ENCODE results near the gene TCP11L1.

TCP11L1 gene

GRCh38 chr11:33015621-33016551 lies 23.5 kb upstream of the TCP11L1 start, which contains the start of gene DEPDC7:
TSS of gene DEPDC7 (plus strand) at chr11:33015878. CDS start at chr11:33015956, 78 bp downstream.
- peak within 1 kb of the TSS; percentile 54 for H3K4me3 ChIP-seq (ENCODE audit: low read length)
- H3K9ac ChIP-seq (ENCODE audit: low read depth, low read length), result peak within 1 kb of the TSS; percentile 29; the same call in 1 of the 2 replicates
- no peak within 1 kb of the TSS for H3K27ac ChIP-seq (ENCODE audit: low read depth, low read length)
- H3K9me3 ChIP-seq (ENCODE audit: insufficient read depth, low read depth, low read length), result no peaks in the 10 kb centered on the region
- peaks cover 26% of the 10 kb centered on the region for H3K27me3 ChIP-seq (ENCODE audit: insufficient read depth, low read length)
- peaks cover 12% of the 10 kb centered on the region for H3K4me1 ChIP-seq (ENCODE audit: insufficient read depth, low read length)
- no peaks in the 10 kb centered on the region for H3K36me3 ChIP-seq (ENCODE audit: insufficient read depth, low read length)
- WGBS, result 4% methylated on average over 88 of the region's 89 CpGs

GRCh38 chr11:33016654-33017053 lies 22.7 kb upstream of the TCP11L1 start:
- Histone ChIP-seq H3K9ac (ENCODE audit: low read depth, low read length) (no peak overlapping the region), H3K27me3 (ENCODE audit: insufficient read depth, low read length) (peaks cover 26% of the 10 kb centered on the region), H3K27ac (ENCODE audit: low read depth, low read length) (no peak overlapping the region), H3K36me3 (ENCODE audit: insufficient read depth, low read length) (no peaks in the 10 kb centered on the region), H3K4me1 (ENCODE audit: insufficient read depth, low read length) (peaks cover 12% of the 10 kb centered on the region), H3K9me3 (ENCODE audit: insufficient read depth, low read depth, low read length) (no peaks in the 10 kb centered on the region), H3K4me3 (ENCODE audit: low read length) (peak overlapping the region; percentile 54)
- 26% methylated on average over 4 of the region's 4 CpGs for WGBS

- Histone ChIP-seq H3K36me3 (ENCODE audit: insufficient read depth, low read length) (no peaks in the 10 kb centered on the region), H3K27ac (ENCODE audit: low read depth, low read length) (no peak overlapping the region), H3K9ac (ENCODE audit: low read depth, low read length) (no peak overlapping the region), H3K4me3 (ENCODE audit: low read length) (no peak overlapping the region), H3K4me1 (ENCODE audit: insufficient read depth, low read length) (peaks cover 12% of the 10 kb centered on the region), H3K9me3 (ENCODE audit: insufficient read depth, low read depth, low read length) (no peaks in the 10 kb centered on the region), H3K27me3 (ENCODE audit: insufficient read depth, low read length) (peaks cover 26% of the 10 kb centered on the region)
- WGBS, result 59% methylated on average over 9 of the region's 9 CpGs
These were observed 21.9 kb upstream of the TCP11L1 start for GRCh38 chr11:33017478-33017877.

- Histone ChIP-seq H3K27me3 (ENCODE audit: insufficient read depth, low read length) (peaks cover 26% of the 10 kb centered on the region), H3K4me3 (ENCODE audit: low read length) (no peak overlapping the region), H3K36me3 (ENCODE audit: insufficient read depth, low read length) (no peaks in the 10 kb centered on the region), H3K9me3 (ENCODE audit: insufficient read depth, low read depth, low read length) (no peaks in the 10 kb centered on the region), H3K4me1 (ENCODE audit: insufficient read depth, low read length) (peaks cover 12% of the 10 kb centered on the region), H3K27ac (ENCODE audit: low read depth, low read length) (no peak overlapping the region), H3K9ac (ENCODE audit: low read depth, low read length) (no peak overlapping the region)
- 100% methylated on average over 1 of the region's 3 CpGs for WGBS
These were observed 21.4 kb upstream of the TCP11L1 start for GRCh38 chr11:33017965-33018364.

DNA sequence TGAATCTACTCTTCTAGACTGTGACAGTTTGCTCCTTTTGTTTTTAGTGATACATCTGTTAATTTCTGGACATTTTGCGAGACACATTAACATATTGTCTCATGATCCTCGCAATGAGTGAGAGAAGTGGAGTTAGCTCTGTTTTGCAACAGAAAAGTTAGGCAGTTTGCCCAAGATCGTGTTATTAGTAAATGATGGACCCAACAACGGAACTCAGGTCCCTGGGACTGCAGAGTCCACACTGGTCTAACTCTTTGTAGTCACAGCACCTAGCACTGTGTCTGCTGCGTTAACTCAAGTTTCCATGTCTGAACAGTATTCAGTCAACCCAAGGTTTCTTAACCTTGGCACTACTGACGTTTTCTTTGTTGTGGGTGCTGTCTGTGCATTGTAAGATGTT lies 20.5 kb upstream of the TCP11L1 start:
- Histone ChIP-seq H3K36me3 (ENCODE audit: insufficient read depth, low read length) (no peaks in the 10 kb centered on the region), H3K4me3 (ENCODE audit: low read length) (no peak overlapping the region), H3K27me3 (ENCODE audit: insufficient read depth, low read length) (peaks cover 26% of the 10 kb centered on the region), H3K27ac (ENCODE audit: low read depth, low read length) (no peak overlapping the region), H3K9me3 (ENCODE audit: insufficient read depth, low read depth, low read length) (no peaks in the 10 kb centered on the region), H3K9ac (ENCODE audit: low read depth, low read length) (no peak overlapping the region), H3K4me1 (ENCODE audit: insufficient read depth, low read length) (peaks cover 12% of the 10 kb centered on the region)
- WGBS, result 89% methylated on average over 6 of the region's 6 CpGs

GRCh38 chr11:33021501-33021900 lies 17.9 kb upstream of the TCP11L1 start:
- peaks cover 12% of the 10 kb centered on the region for H3K4me1 ChIP-seq (ENCODE audit: insufficient read depth, low read length)
- H3K27ac ChIP-seq (ENCODE audit: low read depth, low read length), result no peak overlapping the region
- H3K9ac ChIP-seq (ENCODE audit: low read depth, low read length), result no peak overlapping the region
- H3K36me3 ChIP-seq (ENCODE audit: insufficient read depth, low read length), result no peaks in the 10 kb centered on the region
- WGBS, result 100% methylated on average over 1 of the region's 1 CpG
- peaks cover 17% of the 10 kb centered on the region for H3K27me3 ChIP-seq (ENCODE audit: insufficient read depth, low read length)
- H3K4me3 ChIP-seq (ENCODE audit: low read length), result no peak overlapping the region
- H3K9me3 ChIP-seq (ENCODE audit: insufficient read depth, low read depth, low read length), result no peaks in the 10 kb centered on the region

DNA sequence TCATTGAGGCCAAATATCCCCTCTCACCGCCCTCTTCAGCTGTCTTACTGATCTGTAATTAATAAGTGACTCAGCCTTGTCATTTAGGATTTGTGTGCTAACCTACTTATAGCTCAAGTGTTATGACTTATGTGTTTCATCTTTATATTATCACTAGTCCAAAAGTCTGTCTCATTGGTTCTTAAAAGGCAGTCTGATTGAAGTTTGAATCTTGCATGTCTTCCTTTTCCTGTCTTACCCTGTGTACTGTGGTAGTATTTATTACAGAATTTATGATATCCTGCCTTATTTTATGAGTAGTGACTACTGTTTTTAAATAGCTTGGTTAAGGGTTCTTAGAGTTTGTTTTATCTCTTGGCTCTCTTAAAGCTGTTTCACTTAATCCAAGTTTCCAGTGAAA lies 17.4 kb upstream of the TCP11L1 start:
- H3K27me3 ChIP-seq (ENCODE audit: insufficient read depth, low read length), result peaks cover 13% of the 10 kb centered on the region; the same call in 1 of the 2 replicates
- no peak overlapping the region for H3K27ac ChIP-seq (ENCODE audit: low read depth, low read length)
- no peak overlapping the region for H3K9ac ChIP-seq (ENCODE audit: low read depth, low read length)
- WGBS, result no CpG with 5 or more reads among the region's 1 CpG
- H3K4me3 ChIP-seq (ENCODE audit: low read length), result no peak overlapping the region
- no peaks in the 10 kb centered on the region for H3K9me3 ChIP-seq (ENCODE audit: insufficient read depth, low read depth, low read length)
- peaks cover 8% of the 10 kb centered on the region for H3K4me1 ChIP-seq (ENCODE audit: insufficient read depth, low read length)
- H3K36me3 ChIP-seq (ENCODE audit: insufficient read depth, low read length), result no peaks in the 10 kb centered on the region

DNA sequence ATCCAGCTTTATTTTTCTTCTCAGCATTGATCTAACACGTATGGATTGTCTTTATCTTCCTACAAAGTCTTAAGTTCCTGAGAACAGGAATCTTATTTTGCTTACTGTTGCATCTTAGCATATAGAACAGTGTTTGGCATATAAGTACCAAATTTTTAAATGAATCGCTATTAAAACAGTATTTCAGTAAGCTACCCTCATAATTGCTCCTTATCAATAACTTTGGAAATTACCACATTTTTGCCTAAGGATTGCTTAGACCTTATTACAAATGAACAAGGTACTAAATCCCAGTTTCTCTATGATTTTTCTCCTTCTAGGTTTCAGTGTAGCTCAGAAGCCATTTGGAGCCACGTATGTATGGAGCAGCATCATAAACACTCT lies 14.0 kb upstream of the TCP11L1 start:
- Histone ChIP-seq H3K27ac (ENCODE audit: low read depth, low read length) (no peak overlapping the region), H3K27me3 (ENCODE audit: insufficient read depth, low read length) (no peaks in the 10 kb centered on the region), H3K9me3 (ENCODE audit: insufficient read depth, low read depth, low read length) (no peaks in the 10 kb centered on the region), H3K4me3 (ENCODE audit: low read length) (no peak overlapping the region), H3K4me1 (ENCODE audit: insufficient read depth, low read length) (0 out of 2 replicates have a peak, but pooled peaks cover 3% of the 10 kb centered on the region), H3K9ac (ENCODE audit: low read depth, low read length) (no peak overlapping the region), H3K36me3 (ENCODE audit: insufficient read depth, low read length) (no peaks in the 10 kb centered on the region)
- 96% methylated on average over 3 of the region's 3 CpGs for WGBS

DNA sequence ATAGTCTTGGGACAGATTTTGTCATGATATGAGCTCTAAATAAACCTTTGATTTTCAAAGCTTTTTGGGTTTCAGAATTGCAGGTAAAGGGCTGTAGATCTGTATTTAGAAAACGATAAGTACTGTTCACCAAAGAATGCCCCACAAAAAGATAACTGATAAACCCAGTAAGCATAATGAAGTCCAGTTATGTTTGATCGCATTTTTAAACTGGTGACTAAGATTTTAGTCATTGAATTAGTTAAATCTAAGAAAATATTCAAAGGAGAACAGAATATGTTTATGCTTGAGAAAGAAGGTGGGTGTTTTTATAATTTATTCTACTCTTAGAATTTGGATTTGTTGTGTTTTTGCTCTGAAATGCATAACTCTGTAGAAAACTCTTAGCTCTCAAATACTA lies 12.1 kb upstream of the TCP11L1 start:
- Histone ChIP-seq H3K9ac (ENCODE audit: low read depth, low read length) (no peak overlapping the region), H3K27ac (ENCODE audit: low read depth, low read length) (no peak overlapping the region), H3K4me3 (ENCODE audit: low read length) (no peak overlapping the region), H3K9me3 (ENCODE audit: insufficient read depth, low read depth, low read length) (no peaks in the 10 kb centered on the region), H3K4me1 (ENCODE audit: insufficient read depth, low read length) (0 out of 2 replicates have a peak, but pooled peaks cover 3% of the 10 kb centered on the region), H3K36me3 (ENCODE audit: insufficient read depth, low read length) (no peaks in the 10 kb centered on the region), H3K27me3 (ENCODE audit: insufficient read depth, low read length) (no peaks in the 10 kb centered on the region)
- WGBS, result 100% methylated on average over 2 of the region's 2 CpGs

GRCh38 chr11:33027846-33028536 lies 11.4 kb upstream of the TCP11L1 start:
- WGBS, result 93% methylated on average over 3 of the region's 4 CpGs
- H3K27ac ChIP-seq (ENCODE audit: low read depth, low read length), result no peak overlapping the region

DNA sequence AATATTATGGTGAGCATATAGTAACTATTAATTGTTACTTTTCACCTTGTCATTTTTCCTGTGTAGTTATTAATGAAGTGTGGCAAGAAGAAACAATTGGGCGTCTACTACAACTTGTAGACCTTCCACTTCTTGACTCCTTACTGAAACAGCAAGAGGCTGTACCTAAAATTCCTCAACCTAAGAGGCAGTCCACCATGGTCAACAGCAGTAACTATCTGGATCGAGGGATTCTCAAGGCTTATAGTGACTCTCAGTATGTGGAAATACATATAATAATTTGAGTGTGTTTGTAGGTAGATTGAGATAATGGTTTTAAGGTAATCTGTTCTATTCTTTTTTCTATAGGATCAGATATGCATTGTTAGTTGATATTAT lies 10.8 kb upstream of the TCP11L1 start:
- no peak overlapping the region for H3K9ac ChIP-seq (ENCODE audit: low read depth, low read length)
- WGBS, result 92% methylated on average over 2 of the region's 2 CpGs
- H3K27ac ChIP-seq (ENCODE audit: low read depth, low read length), result no peak overlapping the region

More at GRCh38 chr11:33027846-33028536, 11.4 kb upstream of the TCP11L1 start:
- Histone ChIP-seq H3K36me3 (ENCODE audit: insufficient read depth, low read length) (no peaks in the 10 kb centered on the region), H3K27me3 (ENCODE audit: insufficient read depth, low read length) (no peaks in the 10 kb centered on the region), H3K4me1 (ENCODE audit: insufficient read depth, low read length) (0 out of 2 replicates have a peak, but pooled peaks cover 3% of the 10 kb centered on the region), H3K9me3 (ENCODE audit: insufficient read depth, low read depth, low read length) (no peaks in the 10 kb centered on the region), H3K4me3 (ENCODE audit: low read length) (no peak overlapping the region), H3K9ac (ENCODE audit: low read depth, low read length) (no peak overlapping the region)

More for the DNA sequence above, 10.8 kb upstream of the TCP11L1 start:
- Histone ChIP-seq H3K36me3 (ENCODE audit: insufficient read depth, low read length) (no peaks in the 10 kb centered on the region), H3K4me1 (ENCODE audit: insufficient read depth, low read length) (0 out of 2 replicates have a peak, but pooled peaks cover 3% of the 10 kb centered on the region), H3K27me3 (ENCODE audit: insufficient read depth, low read length) (no peaks in the 10 kb centered on the region), H3K9me3 (ENCODE audit: insufficient read depth, low read depth, low read length) (no peaks in the 10 kb centered on the region), H3K4me3 (ENCODE audit: low read length) (no peak overlapping the region)
